ENCODE measurements around the gene STRBP.
"Not testable (repeated sequence)": the region's sequence is repeated elsewhere in the genome, so short reads cannot be mapped to it uniquely, and the experiment has no call there.

STRBP gene

GRCh38 chr9:123282362-123283047, 14.1 kb upstream of the STRBP start:
- no peak for DNase-seq (ENCODE audit: low spot score)

DNA sequence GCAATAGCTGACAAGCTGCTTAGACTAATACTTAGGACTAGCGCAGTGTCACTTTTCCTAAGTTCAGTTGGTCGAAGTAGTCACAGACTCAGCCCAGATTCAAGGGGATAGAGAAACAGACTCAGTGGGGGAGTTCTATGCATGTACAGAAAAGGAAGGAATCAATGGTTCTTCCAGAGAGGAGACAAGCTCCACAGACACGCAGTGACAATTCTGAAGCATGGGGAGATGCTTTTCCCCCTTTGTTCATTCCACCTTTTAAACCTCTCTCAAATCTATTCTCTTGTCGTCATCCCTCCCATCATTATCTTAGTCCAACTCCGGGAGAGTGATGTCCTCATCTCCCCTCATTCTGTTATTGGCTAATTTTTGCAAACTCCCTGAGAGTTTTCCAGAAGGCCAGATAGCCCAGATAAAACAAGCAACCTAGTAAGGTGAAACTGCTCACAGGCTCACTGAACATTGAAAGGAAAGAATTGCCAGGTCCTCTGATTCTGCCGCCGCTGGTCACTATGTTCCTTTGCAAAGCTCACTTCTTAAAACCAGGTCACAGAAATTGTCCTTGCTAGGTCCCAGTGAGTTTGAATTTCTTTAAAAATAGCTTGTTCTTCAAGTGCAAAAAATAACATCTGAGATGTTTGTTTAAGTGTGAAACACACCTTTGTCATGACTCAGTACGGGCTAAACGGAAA, 13.4 kb upstream of the STRBP start:
- no peak for DNase-seq (ENCODE audit: low spot score)

DNA sequence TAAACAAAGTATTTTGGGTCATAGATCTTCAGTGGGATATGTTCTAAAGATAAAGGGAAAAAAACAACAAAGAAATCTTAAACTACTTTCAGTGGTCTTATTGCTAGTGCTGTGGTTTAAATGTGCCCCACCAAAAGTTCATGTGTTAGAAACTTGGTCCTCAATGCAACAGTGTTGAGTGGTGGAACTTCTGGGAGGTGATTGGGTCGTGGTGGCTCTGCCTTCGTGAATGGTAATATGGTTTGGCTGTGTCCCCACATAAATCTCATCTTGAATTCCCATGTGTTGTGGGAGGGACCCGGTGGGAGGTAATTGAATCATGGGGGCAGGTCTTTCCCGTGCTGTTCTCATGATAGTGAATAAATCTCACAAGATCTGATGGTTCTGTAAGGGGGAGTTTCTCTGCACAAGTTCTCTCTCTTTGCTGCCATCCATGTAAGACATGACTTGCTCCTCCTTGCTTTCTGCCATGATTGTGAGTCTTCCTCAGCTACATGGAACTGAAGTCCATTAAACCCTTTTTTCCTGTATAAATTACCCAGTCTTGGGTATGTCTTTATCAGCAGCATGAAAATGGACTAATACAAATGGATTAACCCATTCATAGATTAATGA, 10.6 kb upstream of the STRBP start:
- DNase-seq (ENCODE audit: low spot score), result not testable (repeated sequence)

DNA sequence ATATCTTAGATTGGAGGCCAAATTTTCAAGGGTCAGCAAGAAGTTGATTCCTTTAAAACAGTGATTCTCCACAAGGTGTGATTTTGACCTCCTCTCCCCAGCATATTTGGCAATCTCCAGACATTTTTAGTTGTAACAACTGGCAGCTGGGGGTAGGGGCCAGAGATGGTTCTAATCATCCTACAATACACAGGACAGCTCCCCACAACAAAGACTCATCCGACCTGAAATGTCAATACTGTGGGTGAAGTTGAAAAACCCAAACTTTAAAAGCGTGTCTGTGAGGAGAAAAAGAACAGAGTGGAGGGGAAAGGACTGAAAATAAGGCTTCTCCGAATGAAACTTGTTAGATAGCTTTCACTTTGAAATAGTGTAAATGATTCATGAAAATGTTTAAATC, 10.0 kb upstream of the STRBP start:
- DNase-seq (ENCODE audit: low spot score), result no peak

DNA sequence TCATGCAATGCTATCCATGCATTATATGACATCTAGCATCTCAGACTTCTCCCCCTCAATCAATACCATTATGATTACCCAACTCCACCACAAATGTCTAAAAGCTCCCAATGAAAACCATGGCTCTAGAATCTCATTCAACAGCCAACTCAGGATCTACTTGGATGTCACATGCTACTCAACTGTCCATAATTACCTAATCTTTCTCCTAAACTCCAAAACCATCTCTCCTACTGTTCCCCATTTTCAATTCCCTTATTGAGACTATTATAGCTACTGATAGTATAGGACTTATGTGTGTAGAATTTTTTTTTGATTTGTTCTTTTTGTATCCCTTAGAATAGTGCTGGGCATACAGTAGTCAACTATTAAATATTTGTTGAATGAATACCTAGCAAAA, 8.2 kb upstream of the STRBP start:
- no peak for DNase-seq (ENCODE audit: low spot score)

- DNase-seq (ENCODE audit: low spot score), result not testable (repeated sequence)
These were observed 2.7 kb upstream of the STRBP start for GRCh38 chr9:123271133-123271532.

DNA sequence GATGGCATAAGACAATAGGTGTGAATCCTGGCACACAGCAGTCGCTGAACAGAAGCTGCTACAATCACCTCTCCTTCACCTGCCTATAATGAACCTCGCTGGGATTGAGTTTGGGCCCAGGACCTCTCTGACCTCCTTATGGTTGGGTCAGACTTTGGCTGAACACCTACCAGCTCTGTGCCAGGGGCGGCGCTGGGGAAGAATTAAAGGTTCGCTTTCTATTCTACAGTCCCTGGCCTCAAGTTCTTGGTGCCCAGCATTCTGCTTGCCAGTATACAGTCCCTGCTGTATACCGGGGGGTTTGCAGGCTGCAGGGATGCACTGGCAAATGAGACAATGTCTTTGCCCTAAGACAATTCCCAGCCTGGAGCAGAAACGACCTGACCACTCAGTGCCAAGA, 895 bp upstream of the STRBP start:
- no peak for DNase-seq (ENCODE audit: low spot score)

GRCh38 chr9:123268199-123268464, 254 bp downstream of the STRBP start:
- no peak for DNase-seq (ENCODE audit: low spot score)

DNA sequence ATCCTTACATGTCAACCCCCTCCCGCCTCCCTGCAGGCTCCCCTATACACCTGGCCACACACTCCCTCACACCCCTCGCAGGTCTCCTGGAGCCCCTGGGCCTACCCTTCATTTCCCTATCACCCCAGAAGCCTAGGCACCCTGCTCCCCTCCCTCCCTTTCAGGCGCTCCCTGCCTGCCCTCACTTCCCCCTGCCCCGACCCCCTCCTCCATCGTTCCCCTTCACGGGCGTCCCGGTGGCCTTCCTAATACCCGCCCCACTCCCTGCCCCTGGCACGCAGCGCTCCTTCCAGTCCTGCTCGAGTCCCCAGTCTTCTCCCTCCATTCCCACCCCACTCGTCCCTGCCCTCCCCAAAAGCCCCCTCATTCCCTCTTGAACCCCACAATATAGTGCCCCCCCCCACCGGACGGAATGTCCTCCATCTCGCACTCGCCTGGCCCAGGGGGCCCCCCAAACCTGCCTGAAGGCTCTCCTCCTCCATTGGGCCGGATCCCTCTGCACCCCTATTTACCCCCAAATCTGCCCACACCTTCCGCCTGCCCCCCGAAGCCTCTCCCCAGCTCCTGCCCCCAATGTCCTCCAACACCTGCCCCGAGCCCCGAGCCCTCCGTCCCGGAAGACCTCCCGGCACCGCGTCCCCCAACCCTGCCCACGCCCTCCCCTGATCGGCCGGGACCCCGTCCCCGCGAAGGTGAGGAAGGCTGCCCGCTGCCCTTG, 746 bp downstream of the STRBP start:
- DNase-seq (ENCODE audit: low spot score), result no peak

DNA sequence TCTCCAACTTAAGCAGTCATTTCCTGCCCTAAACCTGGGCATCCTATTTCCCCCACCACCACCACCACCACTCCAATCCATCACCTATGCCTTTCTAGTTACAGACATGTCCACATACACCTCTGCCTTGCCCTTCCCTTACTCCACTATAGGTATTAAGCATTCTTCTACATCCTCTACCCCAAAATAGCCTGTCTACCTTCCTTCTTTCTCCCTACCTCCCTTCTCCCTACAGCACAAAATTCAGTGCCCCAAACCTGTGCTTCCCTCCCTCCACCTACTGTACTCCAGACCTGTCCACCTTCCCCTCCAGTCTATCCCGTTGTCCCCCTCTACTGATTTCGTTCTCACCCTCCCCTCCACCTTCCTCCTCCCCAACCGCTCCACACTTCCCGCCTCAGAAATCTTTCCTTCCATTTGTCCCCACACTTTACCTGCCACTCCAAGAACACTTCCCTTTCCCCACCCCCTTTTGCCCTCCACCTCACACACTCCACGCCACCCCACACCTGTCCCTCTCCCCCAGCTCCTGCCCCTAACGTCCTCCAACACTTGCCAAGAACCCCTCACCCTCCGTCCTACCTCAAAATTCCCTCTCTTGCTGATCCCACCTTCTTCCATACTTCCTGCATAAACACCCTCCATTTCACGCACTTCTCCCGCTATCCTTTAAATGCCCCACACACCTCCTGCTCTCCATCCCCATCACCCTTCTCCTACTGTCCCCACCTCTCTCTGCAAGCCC, 1.6 kb downstream of the STRBP start:
- DNase-seq (ENCODE audit: low spot score), result no peak

- DNase-seq (ENCODE audit: low spot score), result no peak
These were observed 2.6 kb downstream of the STRBP start for GRCh38 chr9:123265833-123266232.

DNA sequence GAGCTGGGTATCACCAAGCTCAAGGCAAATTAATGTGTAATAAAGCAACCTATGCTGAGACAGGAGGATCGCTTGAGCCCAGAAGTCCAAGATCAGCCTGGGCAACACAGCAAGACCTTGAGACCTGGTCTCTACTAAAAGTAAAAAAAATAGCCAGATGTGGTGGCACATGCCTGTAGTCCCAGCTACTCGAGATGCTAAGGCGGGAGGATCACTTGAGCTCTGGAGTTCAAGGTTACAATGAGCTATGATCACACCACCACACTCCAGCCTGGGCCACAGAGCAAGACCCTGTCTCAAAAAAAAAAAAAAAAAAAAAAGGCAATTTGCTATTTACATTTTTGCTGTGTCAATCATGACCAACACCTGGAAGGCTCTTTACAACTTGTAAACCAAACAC, 5.2 kb downstream of the STRBP start:
- DNase-seq (ENCODE audit: low spot score), result no peak

DNA sequence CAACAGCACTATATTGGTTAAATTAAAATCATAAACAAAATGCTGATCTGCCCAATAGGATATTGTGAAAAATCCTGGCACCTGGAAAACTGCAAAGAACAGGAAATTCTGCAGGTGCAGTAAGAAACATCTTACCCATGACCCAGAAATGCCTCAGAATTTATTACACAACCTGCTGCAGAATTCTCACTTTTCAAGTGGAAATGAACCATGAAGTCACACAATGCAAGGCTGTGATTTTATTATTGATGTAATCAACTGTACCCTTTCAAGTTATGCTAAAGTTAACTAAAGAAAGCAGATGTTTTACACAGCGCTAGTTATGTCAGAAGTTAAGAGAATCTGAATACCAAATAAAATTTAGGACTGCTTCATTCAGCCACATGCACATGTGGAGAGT, 6.0 kb downstream of the STRBP start:
- no peak for DNase-seq (ENCODE audit: low spot score)

DNA sequence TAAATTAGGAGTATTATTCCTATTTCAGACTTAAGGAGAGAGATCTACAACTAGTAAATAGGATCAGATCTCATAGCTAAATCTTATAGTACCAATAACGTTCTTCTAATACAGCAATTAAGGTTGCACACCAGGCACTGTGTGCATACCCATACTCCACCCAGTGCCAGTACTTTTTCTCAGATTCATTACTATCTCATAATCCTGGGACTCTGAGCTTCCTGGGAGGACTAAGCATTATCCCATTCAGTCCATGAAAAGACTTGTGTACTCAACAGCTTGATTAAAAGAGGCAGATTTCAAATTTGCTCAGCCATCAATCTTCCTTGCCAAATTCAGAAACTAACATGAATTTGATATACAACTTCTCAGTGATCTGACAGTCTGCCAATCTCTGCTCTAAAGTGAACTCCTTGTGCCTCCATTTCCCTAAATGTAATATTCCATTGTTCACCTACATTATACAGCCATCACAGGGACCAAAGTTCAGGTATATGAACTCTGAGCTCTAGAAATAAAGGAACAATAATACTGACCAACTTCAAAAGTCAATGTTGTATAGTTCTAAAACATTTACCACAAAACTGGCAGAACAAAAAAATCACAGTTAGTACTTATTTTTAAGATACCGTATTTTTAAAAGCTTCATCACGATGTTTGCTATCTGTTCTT, 7.2 kb downstream of the STRBP start:
- DNase-seq (ENCODE audit: low spot score), result no peak

DNA sequence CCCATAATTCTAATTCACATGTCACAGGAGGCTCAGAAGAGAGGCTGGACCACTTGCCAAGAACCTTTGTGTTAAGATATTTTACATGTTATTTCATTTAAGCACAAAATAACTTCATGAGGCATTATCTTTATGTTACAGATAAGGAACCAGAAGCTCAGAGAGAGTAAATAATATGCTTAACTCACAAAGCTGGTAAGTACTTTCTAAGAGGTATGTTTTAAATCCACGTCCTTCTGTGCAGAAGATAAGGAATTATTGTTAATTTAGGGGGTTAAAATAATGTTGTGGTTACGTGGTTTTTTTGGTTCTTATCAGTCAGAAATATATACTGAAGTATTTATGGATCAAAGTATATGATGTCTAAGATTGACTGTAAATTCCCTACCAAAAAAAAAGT, 8.0 kb downstream of the STRBP start:
- no peak for DNase-seq (ENCODE audit: low spot score)

- DNase-seq (ENCODE audit: low spot score), result no peak
These were observed 11.1 kb downstream of the STRBP start for GRCh38 chr9:123257276-123257675.

- DNase-seq (ENCODE audit: low spot score), result no peak
These were observed 12.7 kb downstream of the STRBP start for GRCh38 chr9:123255718-123256117.

DNA sequence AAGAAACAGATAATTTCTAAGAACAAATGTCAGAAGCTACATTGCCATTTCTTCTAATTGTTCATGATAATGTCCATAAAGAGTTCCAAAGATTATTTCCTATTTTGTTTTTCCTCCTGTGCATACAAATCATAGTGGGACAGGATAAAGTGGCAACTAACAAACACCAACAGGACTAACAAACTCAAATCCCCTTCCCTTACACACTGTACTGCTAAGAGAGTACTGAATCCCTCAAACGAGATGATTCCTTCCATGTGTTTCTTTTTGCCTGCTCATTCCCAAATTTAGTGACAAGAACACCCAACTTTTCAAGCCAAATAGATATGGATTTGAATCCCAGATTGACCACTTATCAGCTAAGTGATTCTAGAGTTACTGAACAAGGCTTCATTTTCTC, 15.2 kb downstream of the STRBP start:
- no peak for DNase-seq (ENCODE audit: low spot score)

GRCh38 chr9:123251741-123252140, 16.6 kb downstream of the STRBP start:
- DNase-seq (ENCODE audit: low spot score), result no peak

DNA sequence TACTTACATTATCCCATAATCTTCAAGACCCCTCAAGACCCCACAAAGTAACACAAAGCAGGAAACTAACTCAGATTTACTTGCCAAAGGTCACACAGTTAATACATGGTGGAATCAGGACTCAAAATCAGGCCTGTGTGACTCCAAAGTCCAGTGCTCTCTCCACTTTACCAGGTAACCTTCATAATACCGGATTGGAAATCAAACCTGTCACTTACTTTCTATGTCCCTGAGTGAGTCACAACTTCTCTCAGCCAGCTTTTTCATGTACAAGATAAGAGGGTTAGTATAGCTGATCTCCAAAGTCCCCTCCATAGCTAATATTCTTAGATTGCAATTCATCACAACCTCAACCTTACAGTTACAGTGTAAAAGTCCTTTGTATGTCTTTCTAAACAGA, 17.1 kb downstream of the STRBP start:
- DNase-seq (ENCODE audit: low spot score), result no peak

- no peak for DNase-seq (ENCODE audit: low spot score)
These were observed 17.9 kb downstream of the STRBP start for GRCh38 chr9:123250504-123250903.

GRCh38 chr9:123249162-123249561, 19.2 kb downstream of the STRBP start:
- DNase-seq (ENCODE audit: low spot score), result not testable (repeated sequence)

Measured in COLO829 (cell line).